ENCODE data around the gene GSTA3. TPM values are rescaled to one million over a fixed set of nuclear protein-coding genes. Genes with fewer than 3 reads are reported as not detected.
"Not testable (repeated sequence)": the region's sequence is repeated elsewhere in the genome, so short reads cannot be mapped to it uniquely, and the experiment has no call there.

The GSTA3 gene
- total and polyA plus RNA-seq, 4 donors: 1.1 to 5.8 (median 2.4) TPM

GRCh38 chr6:52918027-52918686, 8.7 kb upstream of the GSTA3 start:
- Histone ChIP-seq H3K4me1 (ENCODE audit: control insufficient read depth in 5 of 5, insufficient read depth in 5 of 5, low read length in 5 of 5) (peaks cover 0 to 18% (median 3%) of the 10 kb centered on the region in 5 donors), H3K27ac (ENCODE audit: low read depth in 1 of 2, low read length in 1 of 2) (peak overlapping the region in 1 of 2 donors; percentile 39)
- not testable (repeated sequence) for H3K36me3 ChIP-seq (ENCODE audit: control insufficient read depth in 4 of 4, insufficient read depth in 4 of 4, low read length in 4 of 4); H3K4me3 ChIP-seq; H3K9ac ChIP-seq (ENCODE audit: insufficient read depth in 1 of 2, low read length in 2 of 2); H3K9me3 ChIP-seq (ENCODE audit: control insufficient read depth in 4 of 4, insufficient read depth in 3 of 4, low read length in 3 of 4); ATAC-seq (ENCODE audit: insufficient read depth, low FRiP score); H3K27me3 ChIP-seq (ENCODE audit: control insufficient read depth in 3 of 3, insufficient read depth in 3 of 3, low read length in 2 of 3)
- peak; percentile 45 to 85 (median 81) for DNase-seq
- WGBS, 2 donors: 64 to 78% methylated on average over 9 of the region's 9 CpGs

GRCh38 chr6:52914516-52914915, 5.0 kb upstream of the GSTA3 start:
- H3K27me3 ChIP-seq (ENCODE audit: control insufficient read depth in 3 of 3, insufficient read depth in 3 of 3, low read length in 2 of 3): no peaks in the 10 kb centered on the region

GRCh38 chr6:52910091-52910490, 593 bp upstream of the GSTA3 start:
- no peak for DNase-seq
- peaks cover 0 to 2% (median 0%) of the 10 kb centered on the region in 4 donors for H3K9me3 ChIP-seq (ENCODE audit: control insufficient read depth in 4 of 4, insufficient read depth in 3 of 4, low read length in 3 of 4)
- H3K4me1 ChIP-seq (ENCODE audit: control insufficient read depth in 5 of 5, insufficient read depth in 5 of 5, low read length in 5 of 5): peaks cover 0 to 12% (median 0%) of the 10 kb centered on the region in 5 donors
- no peak for ATAC-seq (ENCODE audit: insufficient read depth, low FRiP score)
- WGBS, 2 donors: 58 to 76% methylated on average over 4 of the region's 4 CpGs
- TF ChIP-seq CTCF (IDR thresholded peaks at IDR 0.05; ENCODE audit: control extremely low read depth, extremely low read depth): no peak
- no peak overlapping the region for H3K27ac ChIP-seq (ENCODE audit: low read depth in 1 of 2, low read length in 1 of 2)
- no peaks in the 10 kb centered on the region for H3K36me3 ChIP-seq (ENCODE audit: control insufficient read depth in 4 of 4, insufficient read depth in 4 of 4, low read length in 4 of 4)
- H3K4me3 ChIP-seq: no peak overlapping the region
- no peak overlapping the region for H3K9ac ChIP-seq (ENCODE audit: insufficient read depth in 1 of 2, low read length in 2 of 2)
- no peaks in the 10 kb centered on the region for H3K27me3 ChIP-seq (ENCODE audit: control insufficient read depth in 3 of 3, insufficient read depth in 3 of 3, low read length in 2 of 3)

More at GRCh38 chr6:52914516-52914915, 5.0 kb upstream of the GSTA3 start:
- H3K4me1 ChIP-seq (ENCODE audit: control insufficient read depth in 5 of 5, insufficient read depth in 5 of 5, low read length in 5 of 5): peaks cover 0 to 15% (median 3%) of the 10 kb centered on the region in 5 donors
- no peak for ATAC-seq (ENCODE audit: insufficient read depth, low FRiP score)
- no peaks in the 10 kb centered on the region for H3K36me3 ChIP-seq (ENCODE audit: control insufficient read depth in 4 of 4, insufficient read depth in 4 of 4, low read length in 4 of 4)
- H3K4me3 ChIP-seq: no peak overlapping the region
- no peak for DNase-seq
- no peak overlapping the region for H3K27ac ChIP-seq (ENCODE audit: low read depth in 1 of 2, low read length in 1 of 2)
- peaks cover 0 to 2% (median 0%) of the 10 kb centered on the region in 4 donors for H3K9me3 ChIP-seq (ENCODE audit: control insufficient read depth in 4 of 4, insufficient read depth in 3 of 4, low read length in 3 of 4)
- no peak overlapping the region for H3K9ac ChIP-seq (ENCODE audit: insufficient read depth in 1 of 2, low read length in 2 of 2)
- no peak for TF ChIP-seq CTCF (IDR thresholded peaks at IDR 0.05; ENCODE audit: control extremely low read depth, extremely low read depth)

GRCh38 chr6:52909131-52909530, 367 bp downstream of the GSTA3 start:
- ATAC-seq (ENCODE audit: insufficient read depth, low FRiP score): no peak
- H3K9ac ChIP-seq (ENCODE audit: insufficient read depth in 1 of 2, low read length in 2 of 2): no peak overlapping the region
- WGBS, 2 donors: 86 to 87% methylated on average over 3 of the region's 3 CpGs

More at GRCh38 chr6:52909131-52909530, 367 bp downstream of the GSTA3 start:
- H3K4me3 ChIP-seq: no peak overlapping the region
- H3K4me1 ChIP-seq (ENCODE audit: control insufficient read depth in 5 of 5, insufficient read depth in 5 of 5, low read length in 5 of 5): peaks cover 0 to 12% (median 0%) of the 10 kb centered on the region in 5 donors
- H3K27ac ChIP-seq (ENCODE audit: low read depth in 1 of 2, low read length in 1 of 2): no peak overlapping the region
- DNase-seq: no peak
- no peak for TF ChIP-seq CTCF (IDR thresholded peaks at IDR 0.05; ENCODE audit: control extremely low read depth, extremely low read depth)
- H3K27me3 ChIP-seq (ENCODE audit: control insufficient read depth in 3 of 3, insufficient read depth in 3 of 3, low read length in 2 of 3): no peaks in the 10 kb centered on the region
- H3K9me3 ChIP-seq (ENCODE audit: control insufficient read depth in 4 of 4, insufficient read depth in 3 of 4, low read length in 3 of 4): no peaks in the 10 kb centered on the region
- H3K36me3 ChIP-seq (ENCODE audit: control insufficient read depth in 4 of 4, insufficient read depth in 4 of 4, low read length in 4 of 4): no peaks in the 10 kb centered on the region
